NCI-H526 treated with DMSO at 0.1 percent for 48 hours (cell line): ENCODE results near the gene ARHGAP29.

Source experiments
- DNase-seq: peaks from one replicate; lab custom pipeline; 2025; lab: John Stamatoyannopoulos, UW

The ARHGAP29 gene

DNA sequence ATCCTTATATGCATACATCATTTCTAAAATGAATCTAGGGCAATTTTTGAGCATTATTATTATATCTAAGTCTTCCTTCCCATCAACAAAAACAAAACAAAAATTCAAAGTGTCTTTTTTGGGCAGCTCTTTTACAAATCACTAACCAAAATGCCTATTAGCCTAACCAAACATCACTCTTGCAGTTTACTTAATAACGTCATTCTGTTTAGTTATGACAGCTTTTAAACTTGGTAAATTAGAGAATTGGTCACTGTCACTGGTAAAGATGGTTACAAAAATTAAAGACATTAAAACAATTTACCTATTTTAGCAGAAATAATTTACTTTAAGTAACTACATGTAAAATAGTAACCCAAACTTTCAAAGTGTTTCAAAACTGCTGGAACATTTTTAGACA, 2.8 kb downstream of the ARHGAP29 start:
- no peak for DNase-seq

DNA sequence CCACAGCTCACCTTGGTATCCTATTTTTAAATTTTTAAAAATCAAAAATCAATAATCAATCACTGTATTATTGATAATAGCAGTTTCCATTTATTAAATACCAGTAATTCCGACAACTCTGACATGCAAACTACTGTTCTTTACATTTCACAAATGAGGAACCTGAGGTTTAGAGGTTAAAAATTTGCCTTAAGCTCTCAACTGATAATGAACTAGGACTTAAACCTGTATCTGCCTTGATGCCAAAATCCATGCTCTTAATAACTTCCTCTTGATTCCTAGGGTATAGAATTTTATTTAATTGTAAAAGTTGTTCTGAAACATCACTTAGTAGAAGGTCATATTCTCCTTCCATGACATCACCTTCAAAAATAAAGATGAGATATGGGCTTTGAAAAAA, 5.6 kb downstream of the ARHGAP29 start:
- DNase-seq = no peak

DNA sequence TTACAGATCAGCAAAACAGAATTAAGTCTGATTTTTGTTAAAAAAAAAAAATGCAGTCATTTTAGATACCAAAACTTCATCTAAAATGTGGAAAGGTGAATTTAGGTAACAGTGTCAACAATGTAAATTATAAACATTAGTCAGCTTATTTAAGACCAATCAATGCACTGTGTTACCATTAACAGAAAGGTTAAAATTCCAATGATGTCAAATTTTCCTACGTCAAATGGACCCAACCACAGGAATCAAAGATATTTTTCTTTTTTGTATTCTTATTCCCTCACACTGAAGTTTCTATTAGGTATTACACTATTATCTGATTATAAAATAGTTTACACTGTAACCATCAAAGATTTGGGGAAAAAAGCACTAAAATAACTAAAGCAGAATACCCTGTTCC, 6.5 kb downstream of the ARHGAP29 start:
- DNase-seq = no peak

DNA sequence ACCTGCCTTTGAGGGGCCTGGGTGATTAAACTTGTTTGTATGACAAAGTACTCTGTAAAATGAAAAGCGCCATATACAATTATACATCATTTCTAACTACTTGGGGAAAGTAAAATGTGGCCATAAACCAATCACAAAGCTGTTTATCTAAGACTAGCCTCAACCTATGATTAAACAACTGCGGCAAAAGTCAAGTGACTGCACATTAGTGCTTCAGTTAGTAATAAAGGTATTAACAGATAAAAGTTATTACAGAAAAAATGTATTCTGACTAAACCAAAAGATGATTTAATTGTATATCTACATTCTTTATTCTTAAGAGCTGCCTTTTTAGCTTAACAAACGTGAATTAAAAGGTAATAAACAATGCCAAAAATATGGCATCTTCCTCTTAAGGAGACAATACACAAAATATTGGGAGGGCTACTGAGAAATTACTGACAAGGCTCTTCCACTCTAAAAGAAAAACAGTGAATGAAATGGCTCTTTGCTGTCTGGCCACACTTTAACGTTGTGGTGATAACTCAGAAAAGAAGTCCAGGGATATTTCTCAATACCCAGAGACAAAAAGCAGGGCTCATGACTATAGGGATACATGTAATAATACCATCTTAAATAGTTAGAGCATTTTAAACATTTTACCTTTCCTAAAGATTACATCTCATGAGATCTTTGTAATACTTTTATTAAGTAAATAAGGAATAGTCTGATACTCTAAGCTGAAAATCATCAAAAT, 8.6 kb downstream of the ARHGAP29 start:
- DNase-seq = no peak

DNA sequence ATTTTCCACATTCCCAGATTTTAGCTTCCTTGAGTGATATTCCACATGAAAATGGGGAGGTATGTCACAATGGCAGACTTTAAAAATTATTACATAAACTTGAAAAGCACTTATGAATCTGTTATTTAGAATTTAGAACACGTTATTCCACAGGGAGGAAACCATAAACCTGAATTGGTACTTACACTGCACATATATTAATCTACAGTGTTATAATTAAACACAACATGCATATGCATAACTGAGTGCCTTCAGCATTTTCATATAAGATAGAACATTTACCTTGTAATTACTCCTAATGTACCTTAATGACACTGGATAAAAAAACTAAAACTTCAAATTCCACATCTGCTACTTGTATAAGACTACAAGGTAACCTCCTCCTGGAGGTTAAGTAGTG, 9.8 kb downstream of the ARHGAP29 start:
- no peak for DNase-seq

DNA sequence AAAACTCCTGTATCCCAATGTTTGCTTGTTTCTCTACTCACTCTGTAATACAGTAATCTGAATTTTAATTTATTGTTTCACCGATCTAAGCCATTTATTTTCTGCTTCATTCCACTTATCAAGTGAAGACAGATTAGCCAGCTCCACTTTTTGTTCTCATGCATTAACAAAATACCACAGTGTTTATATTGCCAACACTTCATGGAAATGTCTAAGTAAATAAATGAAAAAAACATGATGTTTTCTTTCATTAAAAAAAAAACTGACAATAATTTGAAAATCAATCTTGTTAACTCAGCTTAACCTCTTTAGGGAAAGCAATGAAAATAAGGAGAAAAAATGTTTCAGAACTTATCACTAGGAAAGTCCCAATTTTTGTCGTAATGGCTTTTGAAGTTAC, 11.5 kb downstream of the ARHGAP29 start:
- DNase-seq = no peak

DNA sequence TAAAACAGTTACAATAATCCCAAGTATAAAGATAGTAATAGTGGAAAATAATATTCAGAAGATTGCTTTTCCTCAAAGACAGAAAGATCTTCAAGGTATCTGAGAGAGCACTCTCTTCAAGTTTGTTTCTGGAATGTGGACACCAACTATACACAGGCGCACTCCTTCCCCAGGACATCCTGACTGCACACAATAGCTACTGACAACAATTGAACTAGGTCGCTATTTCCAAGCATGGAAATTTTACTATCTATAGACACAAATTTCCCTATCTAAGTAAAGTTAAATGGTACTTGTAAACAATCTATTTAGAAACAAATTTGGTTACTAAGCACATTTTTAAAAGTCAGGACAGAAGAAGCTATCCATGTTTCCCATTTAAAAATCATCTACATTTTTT, 19.1 kb downstream of the ARHGAP29 start:
- DNase-seq = no peak

DNA sequence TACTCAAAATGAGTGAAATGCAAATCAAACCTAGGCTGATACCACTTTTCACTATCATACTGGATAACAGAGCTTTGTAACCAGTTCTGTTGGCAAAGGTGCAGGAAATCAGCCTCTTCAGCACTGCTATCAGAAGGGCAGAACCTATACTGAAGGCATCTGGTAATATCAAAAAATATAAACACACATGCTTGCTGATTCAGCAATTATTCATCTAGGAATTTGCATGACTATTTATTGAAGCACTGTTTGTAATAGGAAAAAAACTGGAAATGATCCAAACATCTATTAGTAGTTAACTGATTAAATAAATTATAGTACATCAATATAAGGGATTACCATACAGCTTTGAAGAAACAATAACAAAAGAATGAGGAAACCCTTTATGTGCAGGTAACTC, 21.4 kb downstream of the ARHGAP29 start:
- DNase-seq = no peak

DNA sequence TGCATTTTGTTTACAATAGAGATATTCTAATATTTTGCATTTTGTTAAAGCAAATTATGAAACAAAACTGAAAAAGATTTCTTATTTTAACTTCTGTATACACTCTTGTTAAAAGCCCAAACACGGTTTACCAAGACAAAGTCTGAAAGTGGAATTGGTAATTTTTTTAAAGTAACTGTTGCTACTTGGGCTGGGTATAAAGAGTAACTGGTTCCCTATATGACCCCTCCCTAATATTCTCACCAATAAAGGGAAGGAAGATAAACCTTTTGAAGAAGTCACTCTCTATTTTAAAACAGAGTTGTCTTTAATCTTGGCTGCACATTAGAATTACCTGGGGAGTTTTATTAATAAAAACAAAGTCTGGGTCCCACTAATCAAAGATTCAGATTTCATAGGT, 27.4 kb downstream of the ARHGAP29 start:
- DNase-seq = no peak

DNA sequence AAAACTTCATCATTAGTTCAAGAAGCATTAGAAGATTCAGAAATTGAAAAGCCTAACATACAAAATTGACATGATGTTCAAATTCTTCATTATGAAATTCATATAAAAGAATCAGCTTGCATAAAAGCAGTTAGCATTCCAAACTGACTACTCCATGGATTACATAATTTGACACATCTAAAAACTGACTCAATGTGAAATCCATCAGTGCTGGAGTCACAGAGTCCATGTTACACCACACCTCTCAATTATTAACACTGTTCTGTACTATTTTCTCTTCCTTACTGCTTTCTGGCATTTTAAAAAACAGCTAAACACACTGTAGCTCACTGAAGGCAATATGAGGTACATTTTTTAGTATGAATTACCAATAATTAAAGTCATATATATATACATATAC, 28.0 kb downstream of the ARHGAP29 start:
- no peak for DNase-seq

DNA sequence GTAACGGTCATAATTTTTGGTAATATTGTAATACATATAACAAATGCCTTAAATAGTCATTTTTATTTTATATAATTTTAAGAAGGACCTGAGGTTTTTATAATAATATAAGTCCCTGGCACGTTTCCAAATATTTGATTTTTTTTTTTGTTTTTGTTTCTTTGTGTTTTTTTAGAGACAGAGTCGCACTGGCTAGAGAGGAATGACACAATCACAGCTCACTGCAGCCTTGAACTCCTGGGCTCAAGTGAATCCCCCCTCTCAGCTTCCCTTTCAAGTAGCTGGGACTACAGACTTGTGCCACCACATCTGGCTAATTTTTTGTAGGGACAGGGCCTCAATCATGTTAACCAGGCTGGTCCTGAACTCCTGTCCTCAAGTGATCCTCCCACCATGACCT, 29.7 kb downstream of the ARHGAP29 start:
- DNase-seq = no peak

DNA sequence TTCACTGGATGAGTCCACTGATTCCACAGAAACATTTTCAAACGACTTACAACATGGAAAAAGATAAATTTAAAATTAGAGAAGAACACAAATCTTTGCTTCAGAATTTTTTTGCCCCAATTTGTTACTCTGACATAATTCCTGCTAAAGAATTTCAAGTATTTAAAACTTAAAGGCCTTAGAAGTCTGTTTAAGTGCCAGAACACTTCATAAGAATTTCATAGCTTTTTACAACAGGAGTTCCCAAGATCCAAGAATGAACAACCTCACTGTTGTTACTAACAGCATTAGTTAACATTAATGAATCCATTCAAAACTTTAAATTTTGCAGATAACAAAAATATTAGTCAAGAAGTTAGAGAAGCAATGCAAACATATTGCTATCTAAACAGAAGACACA, 31.7 kb downstream of the ARHGAP29 start:
- no peak for DNase-seq

DNA sequence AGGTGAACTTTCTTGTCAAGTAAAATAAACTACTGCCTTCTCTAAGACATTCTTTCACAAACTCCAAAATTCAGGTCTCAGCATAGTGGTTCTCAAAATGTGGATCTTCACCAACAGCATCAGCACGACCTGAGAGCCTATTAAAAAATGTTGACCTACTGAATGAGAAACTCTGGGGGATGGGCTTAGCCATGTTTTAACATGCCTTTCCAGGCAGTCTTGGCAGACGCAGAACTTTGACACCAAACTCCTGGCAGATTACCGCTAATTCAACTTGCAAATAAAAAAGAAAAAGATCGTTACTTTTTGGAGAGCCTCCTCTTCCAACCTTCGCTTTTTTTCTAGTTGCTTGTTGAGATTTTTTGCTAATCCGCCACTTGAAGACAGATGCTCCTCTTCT, 35.1 kb downstream of the ARHGAP29 start:
- no peak for DNase-seq

DNA sequence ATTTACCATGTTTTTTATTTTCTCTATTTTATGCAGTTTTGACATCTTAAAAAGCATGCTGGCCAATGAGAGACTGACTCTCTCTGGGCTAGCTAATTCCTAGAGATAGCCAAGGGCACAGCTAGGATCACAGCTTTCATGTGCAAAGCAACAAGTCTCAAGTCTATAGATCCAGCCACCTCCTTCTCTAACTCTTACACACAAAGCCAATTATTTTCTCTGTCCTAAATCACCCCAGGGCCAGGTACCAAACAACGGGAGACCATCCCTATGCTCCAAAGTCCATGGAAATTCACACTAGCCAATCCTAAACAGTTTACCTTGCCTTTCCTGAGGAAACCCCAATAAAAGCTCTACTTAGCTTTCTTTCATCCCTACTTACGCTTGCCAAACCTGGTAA, 38.0 kb downstream of the ARHGAP29 start:
- DNase-seq = no peak

DNA sequence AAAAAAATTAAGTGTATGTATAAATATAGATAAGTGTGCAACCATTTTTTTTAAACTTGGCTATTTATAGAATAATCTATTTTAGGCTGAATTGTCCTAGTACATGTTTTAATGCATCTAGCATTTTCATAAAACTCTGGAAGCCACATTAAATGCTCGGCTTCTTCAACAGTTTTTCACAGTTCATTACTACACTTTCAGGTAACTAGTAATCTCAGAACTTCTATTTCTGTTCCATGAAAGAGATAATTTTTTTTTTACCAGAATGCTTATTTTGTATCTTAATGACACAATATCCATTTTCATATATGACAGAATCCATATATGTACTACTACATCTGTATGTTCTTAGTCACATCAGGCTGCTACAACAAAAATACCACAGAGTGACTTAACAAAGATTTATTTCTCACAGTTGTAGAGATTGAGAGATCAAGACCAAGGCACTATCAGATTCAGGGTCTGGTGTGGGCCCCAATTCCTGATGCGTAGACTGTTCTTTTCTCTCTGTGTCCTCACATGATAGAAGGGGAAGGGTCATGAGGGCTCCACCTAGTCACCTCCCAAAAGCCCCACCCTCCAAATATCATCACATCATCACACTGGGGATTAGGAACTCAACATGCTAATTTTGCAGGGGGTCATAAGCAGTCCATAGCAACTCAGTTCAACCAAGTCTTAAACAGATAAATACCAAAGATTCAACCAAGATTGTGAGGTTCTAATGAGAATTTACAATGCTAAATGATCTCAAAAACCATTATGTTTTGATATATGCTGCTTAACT, 43.1 kb downstream of the ARHGAP29 start:
- DNase-seq = no peak

DNA sequence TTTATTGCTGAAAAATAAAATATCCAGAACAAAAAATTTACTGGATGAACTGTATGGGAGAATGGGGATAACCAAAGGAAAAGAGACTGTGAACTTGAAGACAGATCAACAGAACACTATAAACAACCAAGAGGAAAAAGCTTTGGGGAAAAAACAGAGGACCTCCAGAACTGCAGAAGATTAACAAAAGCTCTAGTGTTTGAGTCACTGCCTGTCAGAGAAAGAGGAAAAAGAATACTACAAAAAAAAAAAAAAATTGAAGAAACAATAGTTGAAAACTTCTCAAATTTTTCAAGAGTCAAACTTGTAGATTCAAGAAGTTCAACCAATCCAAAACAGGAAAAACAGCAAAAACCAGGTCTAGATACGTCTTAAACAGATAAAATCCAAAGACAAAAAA, 44.3 kb downstream of the ARHGAP29 start:
- DNase-seq = no peak

DNA sequence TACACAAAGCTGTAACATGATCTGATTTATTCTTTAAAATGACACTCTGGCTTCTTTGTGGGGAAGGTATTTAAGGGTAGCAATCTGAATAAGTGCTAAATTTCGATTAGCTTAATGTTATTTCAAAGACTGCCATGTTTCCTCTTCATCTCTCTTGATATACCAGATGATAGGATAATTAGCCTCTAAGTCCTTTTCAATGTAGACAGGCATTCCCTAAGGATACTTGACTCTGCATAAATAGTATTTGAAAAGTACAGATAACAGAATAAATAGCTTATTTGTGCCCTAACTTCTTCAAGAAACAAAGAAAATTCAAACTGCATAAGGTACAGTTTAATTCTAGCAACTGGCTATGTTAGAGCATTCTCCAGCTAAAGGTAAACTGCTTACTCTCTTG, 46.2 kb downstream of the ARHGAP29 start:
- DNase-seq = no peak

DNA sequence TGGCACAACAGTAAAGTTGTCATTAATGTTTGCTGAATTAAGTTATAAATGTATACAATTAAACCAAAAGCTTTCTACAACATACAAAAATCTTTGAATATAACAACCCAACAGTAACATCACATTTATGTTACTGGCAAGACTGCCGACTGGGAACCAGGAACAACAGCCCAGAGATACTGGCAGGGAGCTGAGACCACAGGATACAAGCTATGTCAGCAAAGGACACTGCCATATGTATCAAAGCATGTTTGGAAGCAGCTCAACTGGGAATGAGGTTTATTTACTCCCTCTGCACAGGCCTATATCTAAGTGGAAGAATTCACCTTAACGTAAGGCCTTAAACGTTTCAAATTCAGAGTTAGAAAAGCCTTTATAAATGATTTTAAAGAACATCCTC, 50.4 kb downstream of the ARHGAP29 start:
- DNase-seq = no peak

DNA sequence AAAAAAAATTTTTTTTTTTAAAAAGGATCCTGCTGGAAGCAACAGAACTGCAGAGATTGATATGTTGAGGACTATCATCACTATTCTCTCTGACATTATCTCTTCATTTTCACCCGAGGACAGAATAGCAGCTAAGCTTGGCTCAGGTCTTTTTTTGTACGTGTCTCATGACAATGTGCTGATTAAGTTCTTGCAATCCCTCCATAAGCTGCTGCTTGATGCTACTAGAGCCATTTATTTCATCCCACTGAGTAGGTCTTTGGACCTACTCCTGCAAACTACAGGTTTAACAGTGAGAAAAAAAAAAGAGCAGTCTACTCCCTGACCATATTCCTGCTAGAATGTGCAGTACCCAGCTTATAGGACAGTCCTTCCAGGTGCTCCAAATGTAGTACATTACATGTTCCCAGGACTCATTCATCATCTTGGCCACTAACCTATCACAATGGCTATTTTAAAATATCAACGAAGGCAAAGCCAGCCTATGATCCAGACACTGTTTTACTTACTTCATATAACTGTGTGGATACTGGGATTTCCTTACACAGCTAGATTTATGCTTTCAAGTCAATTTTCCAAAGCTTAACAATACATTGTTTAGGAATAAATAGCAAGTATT, 54.1 kb downstream of the ARHGAP29 start:
- no peak for DNase-seq

DNA sequence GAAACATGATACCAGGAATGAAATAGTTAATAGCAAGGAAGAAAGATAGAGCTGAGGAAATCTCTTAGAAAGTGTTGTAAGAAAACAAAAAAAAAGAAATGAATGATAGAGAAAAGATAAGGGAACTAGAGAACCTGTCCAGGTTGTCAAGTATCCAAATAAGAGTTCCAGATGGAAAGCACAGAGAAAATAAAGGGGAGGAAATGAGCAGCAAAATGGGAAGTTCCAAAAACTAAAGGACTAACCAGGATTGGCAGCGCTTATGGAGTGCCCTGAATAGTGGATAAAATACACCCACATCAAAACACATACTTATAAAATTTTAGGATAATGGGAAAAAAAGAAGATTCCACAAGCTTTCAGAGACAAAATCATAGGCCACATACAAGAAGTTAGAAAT, 55.2 kb downstream of the ARHGAP29 start:
- no peak for DNase-seq

DNA sequence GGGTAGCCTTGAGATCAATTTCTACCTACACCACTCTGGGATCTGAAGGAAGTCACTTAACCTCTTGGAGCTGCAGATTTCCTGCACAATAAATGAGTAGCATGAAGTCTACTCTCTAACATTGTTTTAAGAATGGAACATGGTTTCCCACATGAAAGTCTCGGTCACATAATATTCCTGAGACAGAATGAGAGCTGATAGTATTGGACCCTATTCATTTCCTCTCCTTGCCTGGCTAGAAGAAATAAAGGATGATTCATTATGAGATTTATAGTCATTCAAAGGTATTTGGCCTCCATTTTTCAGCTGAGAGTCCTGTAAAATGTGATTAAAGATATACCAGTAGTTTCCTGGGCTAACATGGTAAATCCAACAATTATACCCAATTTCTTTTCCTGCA, 56.7 kb downstream of the ARHGAP29 start:
- DNase-seq = no peak

DNA sequence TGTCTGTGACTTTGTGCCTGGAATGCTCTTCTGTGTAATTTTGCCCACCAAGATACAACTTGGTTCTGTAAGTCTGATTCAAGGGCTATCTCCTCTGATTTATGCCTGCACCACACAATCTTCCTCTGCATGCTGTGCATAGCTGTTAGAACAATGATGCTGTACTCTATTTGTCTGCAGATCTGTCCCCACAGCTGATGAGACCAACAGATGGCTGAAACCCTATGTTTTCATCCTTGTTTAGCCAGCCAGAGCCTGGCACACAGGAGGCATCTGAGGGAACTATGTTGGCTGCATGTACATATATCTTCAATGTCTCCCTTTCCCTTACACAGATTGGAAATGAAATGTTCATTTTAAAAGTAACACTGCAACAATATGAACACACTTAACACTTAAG, 58.5 kb downstream of the ARHGAP29 start:
- DNase-seq = no peak

DNA sequence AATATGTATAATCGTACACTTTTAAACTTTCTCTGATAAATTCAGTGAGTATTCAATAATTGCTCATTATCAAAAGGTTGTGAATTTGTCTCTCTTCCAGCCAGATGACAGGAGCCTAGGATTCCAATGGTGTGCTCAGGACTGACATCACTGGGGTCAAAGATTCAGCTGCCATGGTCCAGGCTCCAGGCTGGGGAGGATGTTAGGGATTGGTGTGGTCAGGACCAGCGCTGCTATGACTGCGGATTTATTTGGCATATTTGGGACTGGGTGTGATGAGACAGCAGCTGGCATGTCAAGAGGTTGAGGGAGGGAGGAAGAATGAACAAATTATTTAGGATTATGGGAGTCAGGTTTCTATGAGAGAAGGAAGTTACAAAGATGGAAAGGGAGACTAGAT, 68.3 kb downstream of the ARHGAP29 start:
- no peak for DNase-seq
